Measurements from ENCODE around the gene PIAS1.

The PIAS1 gene

GRCh38 chr15:68192117-68192516 is 138.0 kb downstream of the PIAS1 start:
- Histone ChIP-seq H3K4me2 (ENCODE audit: low read length) (peak overlapping the region; percentile 22), H3K27ac (ENCODE audit: low read length) (peak overlapping the region; percentile 40), H3K36me3 (replicated peaks; ENCODE audit: low read depth, low read length) (peaks cover 69% of the 10 kb centered on the region)

GRCh38 chr15:68192804-68193486 is 138.8 kb downstream of the PIAS1 start:
- no peak overlapping the region for H3K9ac ChIP-seq (ENCODE audit: low read length)
- no peaks in the 10 kb centered on the region for H3K9me3 ChIP-seq (ENCODE audit: insufficient read depth, low read length)
- TF ChIP-seq CTCF (IDR thresholded peaks at IDR 0.05; ENCODE audit: low read depth, low read length), result no peak
- no peak for TF ChIP-seq EZH2phosphoT487 (IDR thresholded peaks at IDR 0.05; ENCODE audit: low read depth)
- H3K27ac ChIP-seq (ENCODE audit: low read length), result peak overlapping the region; percentile 40
- H3K4me2 ChIP-seq (ENCODE audit: low read length), result no peak overlapping the region
- peaks cover 66% of the 10 kb centered on the region for H3K36me3 ChIP-seq (replicated peaks; ENCODE audit: low read depth, low read length)
- H3K4me1 ChIP-seq (ENCODE audit: low read length), result peaks cover 76% of the 10 kb centered on the region
- H3K4me3 ChIP-seq (ENCODE audit: low read length), result no peak overlapping the region
- no peaks in the 10 kb centered on the region for H4K20me1 ChIP-seq (ENCODE audit: insufficient read depth, low read length)
- H3K79me2 ChIP-seq (ENCODE audit: low read length), result peaks cover 3% of the 10 kb centered on the region; the same call in 1 of the 2 replicates
- no peak overlapping the region for H2AFZ ChIP-seq (ENCODE audit: low read depth, low read length)
- no peaks in the 10 kb centered on the region for H3K27me3 ChIP-seq (ENCODE audit: low read depth, low read length)

More at GRCh38 chr15:68192117-68192516, 138.0 kb downstream of the PIAS1 start:
- no peak; the same call in 1 of the 2 replicates for TF ChIP-seq CTCF (IDR thresholded peaks at IDR 0.05; ENCODE audit: low read depth, low read length)
- no peak for TF ChIP-seq EZH2phosphoT487 (IDR thresholded peaks at IDR 0.05; ENCODE audit: low read depth)
- peaks cover 68% of the 10 kb centered on the region for H3K4me1 ChIP-seq (ENCODE audit: low read length)
- H3K4me3 ChIP-seq (ENCODE audit: low read length), result no peak overlapping the region
- H3K27me3 ChIP-seq (ENCODE audit: low read depth, low read length), result no peaks in the 10 kb centered on the region
- H2AFZ ChIP-seq (ENCODE audit: low read depth, low read length), result no peak overlapping the region
- no peaks in the 10 kb centered on the region for H3K9me3 ChIP-seq (ENCODE audit: insufficient read depth, low read length)
- H3K9ac ChIP-seq (ENCODE audit: low read length), result no peak overlapping the region
- no peaks in the 10 kb centered on the region; the same call in 1 of the 2 replicates for H3K79me2 ChIP-seq (ENCODE audit: low read length)
- no peaks in the 10 kb centered on the region for H4K20me1 ChIP-seq (ENCODE audit: insufficient read depth, low read length)

DNA sequence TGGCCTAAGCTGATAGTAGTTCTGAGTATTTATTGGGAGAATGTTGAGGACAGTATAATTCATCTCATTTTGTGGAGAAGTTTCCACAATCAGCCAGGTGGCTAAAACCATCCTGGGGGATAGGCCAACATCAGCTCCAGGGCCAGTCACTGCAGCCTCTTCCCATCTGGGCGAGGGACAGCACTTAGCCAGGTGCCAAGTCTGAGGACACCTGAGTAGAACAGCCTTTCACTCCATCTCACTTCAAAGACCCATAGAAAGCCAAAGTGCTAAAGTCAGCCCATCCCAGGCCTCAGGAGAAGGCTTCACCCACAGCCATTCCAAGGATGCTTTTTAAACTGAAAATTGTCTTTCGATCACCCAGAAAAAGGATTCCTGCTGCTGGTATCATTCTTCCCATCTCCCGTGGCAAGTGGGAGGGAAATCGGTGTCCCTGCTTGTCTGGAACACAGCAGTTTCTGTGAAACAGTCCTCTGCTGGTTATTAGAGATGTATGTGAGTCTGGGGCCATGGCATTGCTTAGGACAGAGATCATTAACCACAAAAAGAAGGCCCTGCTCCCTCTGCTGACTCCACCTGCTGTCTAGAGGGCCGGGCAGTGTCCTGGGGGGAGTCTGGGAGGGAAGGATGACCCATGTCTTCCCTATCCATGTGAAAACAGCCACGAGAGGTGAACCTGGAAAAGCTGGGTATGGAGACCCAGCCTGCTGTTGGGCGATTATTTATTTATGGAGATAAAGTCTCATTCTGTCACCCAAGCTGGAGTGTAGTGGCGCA is 141.4 kb downstream of the PIAS1 start:
- H2AFZ ChIP-seq (ENCODE audit: low read depth, low read length), result no peak overlapping the region
- H3K9me3 ChIP-seq (ENCODE audit: insufficient read depth, low read length), result no peaks in the 10 kb centered on the region
- H3K36me3 ChIP-seq (replicated peaks; ENCODE audit: low read depth, low read length), result peaks cover 48% of the 10 kb centered on the region
- no peak overlapping the region for H3K4me2 ChIP-seq (ENCODE audit: low read length)
- H3K27ac ChIP-seq (ENCODE audit: low read length), result peak overlapping the region; percentile 30
- H3K79me2 ChIP-seq (ENCODE audit: low read length), result peaks cover 5% of the 10 kb centered on the region; the same call in 1 of the 2 replicates
- no peaks in the 10 kb centered on the region for H3K27me3 ChIP-seq (ENCODE audit: low read depth, low read length)
- no peak overlapping the region for H3K4me3 ChIP-seq (ENCODE audit: low read length)
- H4K20me1 ChIP-seq (ENCODE audit: insufficient read depth, low read length), result no peaks in the 10 kb centered on the region
- H3K4me1 ChIP-seq (ENCODE audit: low read length), result peaks cover 60% of the 10 kb centered on the region
- H3K9ac ChIP-seq (ENCODE audit: low read length), result no peak overlapping the region
- no peak for TF ChIP-seq EZH2phosphoT487 (IDR thresholded peaks at IDR 0.05; ENCODE audit: low read depth)
- TF ChIP-seq CTCF (IDR thresholded peaks at IDR 0.05; ENCODE audit: low read depth, low read length), result no peak
